ENCODE data around the gene PRDM16.

DNA sequence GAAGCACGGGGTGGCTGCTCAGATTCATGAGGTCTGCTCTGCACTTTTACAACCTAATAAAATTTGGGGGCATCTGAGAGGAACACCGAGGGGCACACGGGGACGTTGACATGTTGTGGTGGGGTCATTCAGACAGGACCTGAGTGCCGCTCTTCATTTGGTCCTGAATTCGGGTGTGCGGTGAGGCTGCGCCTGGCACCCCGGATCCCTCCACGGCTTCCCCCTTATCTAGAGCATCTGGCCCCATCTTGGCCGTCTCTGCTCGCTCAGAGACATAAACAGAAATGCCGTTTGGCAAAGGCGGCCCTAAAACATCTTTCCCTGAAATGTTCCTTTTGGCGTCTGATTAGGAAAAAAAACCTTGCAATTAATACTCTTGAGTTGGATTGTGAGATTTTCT is 157.2 kb downstream of the PRDM16 start:
- TF ChIP-seq POLR2AphosphoS5 (IDR thresholded peaks at IDR 0.05; ENCODE audit: low read depth, low read length) (no peak), SP4 (IDR thresholded peaks at IDR 0.05; ENCODE audit: low read length) (no peak), EP300 (IDR thresholded peaks at IDR 0.05; ENCODE audit: borderline replicate concordance in 1 of 2, low read depth in 2 of 2, low read length in 2 of 2) (no peak), EZH2 (IDR thresholded peaks at IDR 0.05; ENCODE audit: low read depth, low read length, severe bottlenecking) (no peak), TAF1 (IDR thresholded peaks at IDR 0.05; ENCODE audit: low read depth, low read length) (no peak), FOSL1 (IDR thresholded peaks at IDR 0.05; ENCODE audit: insufficient read depth, low read depth, low read length) (no peak), CHD2 (IDR thresholded peaks at IDR 0.05; ENCODE audit: low read length) (no peak), SIX5 (IDR thresholded peaks at IDR 0.05; ENCODE audit: low read depth, low read length) (no peak), RAD21 (IDR thresholded peaks at IDR 0.05 in 1 of 2, conservative IDR thresholded peaks at IDR 0.05 in 1 of 2; ENCODE audit: low read depth in 2 of 2, low read length in 2 of 2) (no peak), JUN (IDR thresholded peaks at IDR 0.05; ENCODE audit: low read depth, low read length) (no peak)
- TF ChIP-seq, protein P1, sequence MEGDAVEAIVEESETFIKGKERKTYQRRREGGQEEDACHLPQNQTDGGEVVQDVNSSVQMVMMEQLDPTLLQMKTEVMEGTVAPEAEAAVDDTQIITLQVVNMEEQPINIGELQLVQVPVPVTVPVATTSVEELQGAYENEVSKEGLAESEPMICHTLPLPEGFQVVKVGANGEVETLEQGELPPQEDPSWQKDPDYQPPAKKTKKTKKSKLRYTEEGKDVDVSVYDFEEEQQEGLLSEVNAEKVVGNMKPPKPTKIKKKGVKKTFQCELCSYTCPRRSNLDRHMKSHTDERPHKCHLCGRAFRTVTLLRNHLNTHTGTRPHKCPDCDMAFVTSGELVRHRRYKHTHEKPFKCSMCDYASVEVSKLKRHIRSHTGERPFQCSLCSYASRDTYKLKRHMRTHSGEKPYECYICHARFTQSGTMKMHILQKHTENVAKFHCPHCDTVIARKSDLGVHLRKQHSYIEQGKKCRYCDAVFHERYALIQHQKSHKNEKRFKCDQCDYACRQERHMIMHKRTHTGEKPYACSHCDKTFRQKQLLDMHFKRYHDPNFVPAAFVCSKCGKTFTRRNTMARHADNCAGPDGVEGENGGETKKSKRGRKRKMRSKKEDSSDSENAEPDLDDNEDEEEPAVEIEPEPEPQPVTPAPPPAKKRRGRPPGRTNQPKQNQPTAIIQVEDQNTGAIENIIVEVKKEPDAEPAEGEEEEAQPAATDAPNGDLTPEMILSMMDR (IDR thresholded peaks at IDR 0.05; ENCODE audit: control extremely low read depth in 1 of 3, insufficient read depth in 1 of 3, low read depth in 1 of 3, low read length in 3 of 3): no peak

Data from H1 (cell line).